Globus pallidus (tissue), 1 donor: Measurements from ENCODE around the gene TRIM47.
"Not testable (repeated sequence)": the region's sequence is repeated elsewhere in the genome, so short reads cannot be mapped to it uniquely, and the experiment has no call there.

ENCODE experiments used
- DNase-seq: peaks from one replicate; pipeline ENCODE4 v3.0.0-alpha.2; 2015; ENCODE audit warnings: low spot score

Gene TRIM47

DNA sequence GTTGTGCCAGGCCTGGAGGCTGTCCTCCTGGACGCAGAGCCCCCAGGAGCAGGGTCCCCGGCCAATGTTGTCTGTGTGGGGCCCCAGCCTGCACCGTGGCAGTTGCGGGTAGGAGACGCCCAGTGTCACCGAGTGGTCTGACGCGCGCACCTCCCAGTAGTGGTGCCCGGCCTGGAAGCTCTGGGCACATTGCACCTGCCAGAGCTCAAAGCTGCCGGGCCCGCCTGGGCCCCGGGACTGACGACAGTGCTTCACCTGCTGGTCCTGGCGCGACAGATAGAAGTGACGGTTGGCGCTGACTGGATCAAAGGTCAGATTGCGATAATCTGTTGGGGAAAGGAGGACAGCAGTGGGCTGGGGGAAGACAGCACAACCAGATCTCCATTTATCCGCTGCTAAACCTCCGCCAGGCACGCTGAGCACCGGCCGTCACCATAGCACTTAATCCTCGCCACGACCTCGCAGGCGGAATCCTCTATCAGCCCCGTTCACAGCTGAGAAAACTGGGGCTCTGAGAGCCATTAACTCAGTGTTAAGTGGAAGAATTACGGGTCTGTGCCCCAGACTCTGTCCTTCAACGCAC lies 12.7 kb upstream of the TRIM47 start:
- DNase-seq: no peak

DNA sequence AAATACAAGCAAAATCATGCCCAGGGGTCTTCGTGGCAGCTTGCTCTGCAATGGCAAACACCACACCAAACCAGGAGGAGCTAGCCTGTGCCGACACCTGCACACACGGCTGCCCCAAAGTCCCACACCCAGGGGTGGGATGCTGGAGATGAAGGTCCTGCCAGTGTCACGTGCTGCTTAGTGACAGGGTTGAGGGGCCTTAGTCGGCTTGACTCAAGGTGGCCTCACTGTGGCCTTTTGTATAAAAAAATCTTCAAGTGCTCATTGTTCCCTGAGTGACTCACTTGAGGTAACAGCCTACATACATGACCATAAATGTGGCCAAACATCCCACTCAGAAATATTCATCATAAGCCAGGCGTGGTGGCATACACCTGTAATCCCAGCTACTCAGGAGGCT lies 11.1 kb upstream of the TRIM47 start:
- no peak for DNase-seq

- DNase-seq: no peak
Observed at GRCh38 chr17:75888484-75888883, 10.1 kb upstream of the TRIM47 start.

GRCh38 chr17:75885860-75886259 lies 7.5 kb upstream of the TRIM47 start:
- DNase-seq: not testable (repeated sequence)

DNA sequence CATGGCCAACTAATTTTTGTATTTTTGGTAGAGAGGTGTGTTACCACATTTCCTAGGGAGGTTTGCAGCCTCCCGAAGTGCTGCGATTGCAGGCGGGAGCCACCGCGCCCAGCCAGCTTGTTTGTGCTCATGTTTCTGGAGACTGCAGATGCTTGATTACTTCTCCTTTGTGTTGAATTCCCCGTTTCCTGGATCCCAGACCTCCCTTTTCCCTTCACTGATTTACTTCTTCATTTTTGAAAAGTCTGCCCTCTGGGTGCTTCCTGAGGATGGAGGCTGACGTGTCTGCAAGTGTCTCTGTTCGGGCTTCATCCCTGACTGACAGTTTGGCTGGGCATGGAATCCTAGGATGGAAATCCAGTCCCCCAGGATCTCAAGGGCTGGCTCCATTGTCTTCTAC lies 7.0 kb upstream of the TRIM47 start:
- no peak for DNase-seq

DNA sequence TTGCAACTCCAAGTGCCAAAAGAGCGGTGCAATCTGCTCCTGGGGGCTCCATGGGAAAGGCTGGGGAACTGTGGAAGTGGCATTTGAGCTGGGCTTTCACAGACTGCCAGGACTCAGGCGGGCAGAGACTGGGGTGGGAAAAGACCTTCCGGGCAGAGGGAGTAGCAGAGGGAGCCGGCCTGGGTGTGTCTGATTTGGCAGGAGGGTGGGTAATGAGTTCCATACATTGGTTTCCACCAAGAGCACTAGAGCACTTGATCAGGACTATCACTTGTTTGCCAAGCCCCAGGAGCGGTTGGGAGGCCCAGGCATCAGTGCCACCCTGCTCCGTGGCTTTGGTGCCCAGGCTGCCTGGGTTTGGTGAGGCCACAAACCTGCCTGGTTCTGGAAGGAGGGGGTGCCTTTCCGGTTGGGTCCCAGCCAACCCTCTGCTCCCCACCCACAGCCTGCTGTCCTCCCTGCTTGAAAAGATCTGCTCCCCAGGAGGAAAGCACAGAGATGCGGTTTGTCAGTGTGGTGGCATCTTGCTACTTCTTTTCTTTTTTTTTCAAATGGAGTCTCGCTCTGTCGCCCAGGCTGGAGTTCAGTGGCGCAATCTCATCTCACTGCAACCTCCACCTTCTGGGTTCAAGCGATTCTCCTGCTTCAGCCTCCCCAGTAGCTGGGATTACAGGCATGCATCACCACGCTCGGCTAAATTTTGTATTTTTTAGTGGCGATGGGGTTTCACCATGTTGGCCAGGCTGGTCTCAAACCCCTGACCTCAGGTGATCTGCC lies 3.5 kb upstream of the TRIM47 start:
- no peak for DNase-seq

DNA sequence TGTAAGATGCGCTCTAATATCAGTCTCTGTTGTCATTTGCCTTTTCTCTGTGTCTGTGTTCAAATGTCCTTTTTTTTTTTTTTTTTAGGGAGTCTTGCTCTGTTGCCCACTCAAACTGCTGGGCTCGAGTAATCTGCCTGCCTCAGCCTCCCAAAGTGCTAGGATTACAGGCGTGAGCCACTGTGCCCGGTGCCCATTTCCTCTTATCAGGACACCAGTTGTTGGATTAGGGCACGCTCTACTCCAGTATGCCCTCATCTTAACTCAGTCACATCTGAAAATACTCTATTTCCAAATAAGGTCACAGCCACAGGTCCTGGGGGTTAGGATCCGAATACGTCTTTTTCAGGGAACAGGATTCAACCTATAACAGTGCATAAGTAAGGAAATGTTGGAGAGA lies 1.9 kb upstream of the TRIM47 start:
- no peak for DNase-seq

- peak; percentile 65 for DNase-seq
Observed at GRCh38 chr17:75877752-75878173, 618 bp downstream of the TRIM47 start.

DNA sequence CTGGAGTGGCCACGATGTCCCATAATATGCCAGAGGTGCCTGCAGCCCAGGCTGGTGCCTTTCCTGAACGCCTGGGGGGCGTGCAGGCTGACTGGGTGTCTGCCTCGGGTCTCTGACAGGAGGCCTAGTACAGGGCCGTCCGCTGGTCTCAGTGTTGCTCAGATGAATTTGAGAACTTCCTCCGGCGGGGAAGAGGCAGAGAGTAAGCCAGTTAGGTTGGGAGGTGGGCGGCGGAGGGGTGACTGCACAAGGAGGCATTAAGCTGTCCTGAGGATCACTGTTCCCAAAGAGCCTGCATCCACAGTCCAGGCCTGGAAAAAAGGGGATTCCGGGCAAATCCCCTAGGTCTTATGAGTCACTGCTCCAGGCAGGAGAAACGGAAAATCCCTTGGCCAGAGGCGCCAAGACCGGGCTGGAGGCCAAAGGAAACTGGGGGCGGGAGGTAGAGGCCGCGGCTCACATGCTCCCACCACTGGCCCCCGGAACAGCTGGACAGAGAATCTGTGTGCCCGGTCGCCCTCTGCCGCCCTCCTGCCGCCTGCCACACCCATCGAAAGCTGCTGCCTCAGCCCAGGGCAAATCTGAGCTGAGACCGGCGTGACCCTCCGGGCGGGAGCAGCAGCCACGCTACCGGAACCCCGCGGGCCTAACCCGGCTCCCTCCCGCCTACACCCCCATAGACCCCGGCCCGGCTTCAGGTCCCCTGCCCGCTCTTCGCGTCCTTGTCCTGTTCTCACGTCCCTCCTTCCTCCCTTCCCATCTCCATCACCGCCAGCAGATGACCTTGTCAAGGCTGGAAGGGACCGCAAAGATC lies 1.2 kb downstream of the TRIM47 start:
- DNase-seq: peak; percentile 86

- no peak for DNase-seq
Observed at GRCh38 chr17:75876190-75876937, 2.0 kb downstream of the TRIM47 start.

- peak; percentile 50 for DNase-seq
Observed at GRCh38 chr17:75875940-75876189, 2.5 kb downstream of the TRIM47 start.

DNA sequence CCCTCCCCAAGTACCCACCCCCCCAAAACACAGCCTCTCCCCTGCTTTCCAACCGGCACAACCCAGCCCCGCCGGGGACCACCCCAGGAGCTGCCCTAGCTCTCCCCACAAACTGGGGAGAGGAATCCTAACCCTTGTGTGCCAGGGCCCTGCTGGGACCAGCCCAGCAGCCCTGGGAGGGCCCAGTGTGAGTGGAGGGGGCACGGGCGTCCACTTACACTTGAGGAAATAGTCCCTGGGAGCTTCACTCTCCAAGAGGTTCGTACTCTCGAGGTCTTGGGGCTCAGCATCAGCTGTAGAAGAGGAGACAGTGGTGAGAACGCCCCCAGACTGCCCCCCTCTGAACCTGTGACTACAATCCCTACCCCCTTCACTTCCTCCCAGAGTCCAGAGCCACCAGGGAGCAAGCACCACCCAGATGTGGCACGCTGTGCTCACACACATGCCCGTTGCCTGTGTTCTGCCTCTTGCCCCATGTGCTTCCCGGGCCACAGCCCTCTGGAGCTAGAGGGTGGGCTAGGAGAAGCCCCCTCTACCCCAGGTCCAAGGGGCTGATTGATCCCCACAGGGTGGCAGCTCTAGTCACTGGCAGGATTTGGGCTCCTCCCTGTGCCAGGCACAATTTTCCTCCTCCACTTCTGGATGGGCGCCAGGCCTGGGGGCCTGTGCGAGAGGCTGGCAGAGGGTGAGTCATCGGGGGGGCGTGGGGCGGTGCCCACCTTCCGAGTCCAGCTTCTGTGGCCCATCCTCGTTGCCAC lies 3.0 kb downstream of the TRIM47 start:
- DNase-seq: peak; percentile 54

GRCh38 chr17:75874323-75875181 lies 3.8 kb downstream of the TRIM47 start:
- no peak for DNase-seq

DNA sequence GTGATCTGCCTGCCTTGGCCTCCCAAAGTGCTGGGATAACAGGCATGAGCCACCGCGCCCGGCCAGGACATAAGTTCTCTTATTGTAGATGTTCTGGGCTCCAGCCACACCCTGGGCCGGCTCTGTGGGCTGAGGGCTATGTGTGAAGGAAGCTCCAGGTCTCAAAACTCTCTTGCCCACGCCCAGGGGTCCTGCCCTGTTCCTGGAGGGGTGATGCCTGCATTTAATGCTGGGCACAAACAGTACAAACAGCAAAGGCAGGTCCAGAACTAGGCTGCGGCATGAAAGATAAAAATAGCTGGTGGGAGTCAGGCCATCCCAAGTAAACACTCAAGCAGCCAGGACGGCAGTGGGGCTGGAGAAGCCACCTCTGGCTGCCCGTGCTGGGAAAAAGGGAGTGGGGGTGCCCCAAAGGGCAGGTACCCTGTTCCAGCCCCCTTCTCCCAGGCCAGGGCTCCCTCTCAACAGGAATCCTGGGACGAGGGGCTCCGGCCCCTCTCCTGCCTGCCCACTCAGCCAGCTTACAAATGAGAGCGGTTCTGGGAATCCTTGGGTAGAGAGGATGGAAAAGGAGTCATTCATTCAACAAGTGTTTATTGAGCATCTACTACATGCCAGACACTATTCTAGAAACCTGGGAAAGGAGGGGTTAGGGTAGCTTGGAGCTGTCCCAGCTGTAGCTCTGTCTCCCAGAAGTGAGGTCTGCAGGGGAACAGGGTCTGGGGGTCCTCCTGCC lies 4.6 kb downstream of the TRIM47 start:
- DNase-seq: no peak

- peak; percentile 70 for DNase-seq
Observed at GRCh38 chr17:75872434-75873351, 5.7 kb downstream of the TRIM47 start.

DNA sequence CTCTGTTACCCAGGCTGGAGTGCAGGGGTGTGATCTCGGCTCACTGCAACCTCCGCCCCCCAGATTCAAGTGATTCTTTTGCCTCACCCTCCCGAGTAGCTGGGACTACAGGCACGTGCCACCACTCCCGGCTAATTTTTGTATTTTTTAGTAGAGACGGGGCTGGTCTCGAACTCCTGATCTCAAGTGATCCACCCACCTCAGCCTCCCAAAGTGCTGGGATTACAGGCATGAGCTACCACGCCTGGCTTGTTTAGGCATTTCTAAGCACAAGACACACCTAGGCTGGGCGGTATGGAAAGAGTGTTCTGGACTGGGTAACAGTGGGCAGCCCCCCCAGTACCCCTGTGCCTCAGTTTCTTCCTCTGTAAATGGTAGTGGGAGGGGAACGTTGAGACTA lies 8.2 kb downstream of the TRIM47 start:
- DNase-seq: not testable (repeated sequence)

GRCh38 chr17:75869282-75870141 lies 8.9 kb downstream of the TRIM47 start:
- DNase-seq: peak; percentile 89

DNA sequence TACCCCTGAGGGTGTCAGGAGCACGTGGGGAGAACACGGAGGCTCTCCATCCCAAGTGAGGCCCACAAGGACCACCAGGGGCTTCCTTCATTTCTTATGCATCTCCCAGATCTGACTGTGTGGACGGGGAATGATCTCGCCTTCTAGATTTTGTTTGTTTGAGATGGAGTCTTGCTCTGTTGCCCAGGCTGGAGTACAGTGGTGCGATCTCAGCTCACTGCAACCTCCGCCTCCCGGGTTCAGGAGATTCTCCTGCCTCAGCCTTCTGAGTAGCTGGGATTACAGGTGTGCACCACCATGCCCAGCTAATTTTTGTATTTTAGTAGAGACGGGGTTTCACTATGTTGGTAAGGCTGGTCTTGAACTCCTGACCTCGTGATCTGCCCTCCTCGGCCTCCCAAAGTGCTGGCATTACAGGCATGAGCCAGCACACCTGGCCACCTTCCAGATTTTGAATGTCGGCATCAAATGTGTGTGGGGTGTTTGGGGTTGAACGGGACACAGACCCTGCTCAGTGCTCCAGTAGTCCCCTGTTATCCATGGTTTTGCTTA lies 9.6 kb downstream of the TRIM47 start:
- not testable (repeated sequence) for DNase-seq
